CD4-positive, alpha-beta T cell (primary cell): ENCODE data around the gene MRPL20. TPM values are rescaled to one million over a fixed set of nuclear protein-coding genes. Genes with fewer than 3 reads are reported as not detected.
"Not testable (repeated sequence)": the region's sequence is repeated elsewhere in the genome, so short reads cannot be mapped to it uniquely, and the experiment has no call there.

Experiments used
- ATAC-seq: fragments of 200-7000 bp; cut with Tn5 transposase; one replicate; pipeline ENCODE4 v1.10.0; 2022; ENCODE audit warnings: mild to moderate bottlenecking; ENCODE audit not compliant: poor library complexity
- CTCF ChIA-PET: fragments of 350-600 bp; sonication (Branson Sonifier 250); formaldehyde crosslinking; loops from one replicate; lab custom pipeline; 2021; ENCODE audit warnings: antibody characterized with exemption, inconsistent platforms; lab: Charles Lee
- POLR2A ChIA-PET: fragments of 350-600 bp; sonication (Branson Sonifier 250); formaldehyde crosslinking; loops from one replicate; lab custom pipeline; 2021; ENCODE audit warnings: antibody characterized with exemption, inconsistent platforms; lab: Charles Lee
- DNase-seq, 14 experiments: peaks; one replicate each; pipeline ENCODE4 v3.0.0-alpha.2; 2013 to 2020; ENCODE audit warnings: mixed read lengths in 2 of 14
- H3K27ac ChIP-seq, 2 donors: one replicate each; pipeline versions ENCODE4 v1.5.1 to v1.7.0; 2013; ENCODE audit warnings: low read length in 2 of 2, low read depth in 1 of 2, mild to moderate bottlenecking in 1 of 2
- H3K27me3 ChIP-seq, 2 experiments: 1 replicate in 1 of 2; 2 replicates in 1 of 2; pipeline versions ENCODE4 v1.6.1 to v1.7.0; 2013; ENCODE audit warnings: low read length in 2 of 2, control low read depth in 1 of 2, mild to moderate bottlenecking in 1 of 2, moderate library complexity in 1 of 2; ENCODE audit not compliant: insufficient read depth in 2 of 2, control insufficient read depth in 1 of 2
- H3K36me3 ChIP-seq: one replicate; pipeline ENCODE4 v1.6.1; 2013; ENCODE audit warnings: low read length, control low read depth; ENCODE audit not compliant: insufficient read depth
- H3K4me1 ChIP-seq: one replicate; pipeline ENCODE4 v1.6.1; 2013; ENCODE audit warnings: low read length, control low read depth; ENCODE audit not compliant: insufficient read depth
- H3K4me3 ChIP-seq: one replicate; pipeline ENCODE4 v1.5.1; 2013; ENCODE audit warnings: mild to moderate bottlenecking, low read length, moderate library complexity
- H3K9me3 ChIP-seq, 2 experiments: 1 replicate in 1 of 2; 2 replicates in 1 of 2; pipeline versions ENCODE4 v1.6.1 to v1.7.0; 2013; ENCODE audit warnings: low read length in 2 of 2, mild to moderate bottlenecking in 2 of 2, control low read depth in 1 of 2, moderate library complexity in 1 of 2; ENCODE audit not compliant: control insufficient read depth in 1 of 2, insufficient read depth in 1 of 2
- H3K27ac Mint-ChIP-seq: one replicate; pipeline ENCODE4 v1.8.0; 2020; ENCODE audit warnings: mixed read lengths
- H3K27me3 Mint-ChIP-seq: one replicate; pipeline ENCODE4 v1.8.0; 2021; ENCODE audit warnings: mixed read lengths
- H3K36me3 Mint-ChIP-seq: one replicate; pipeline ENCODE4 v1.8.0; 2021; ENCODE audit warnings: low read depth, mixed read lengths
- H3K4me1 Mint-ChIP-seq: one replicate; pipeline ENCODE4 v1.8.0; 2021; ENCODE audit warnings: low read depth, mixed read lengths
- H3K4me3 Mint-ChIP-seq: one replicate; pipeline ENCODE4 v1.8.0; 2020; ENCODE audit warnings: mild to moderate bottlenecking, mixed read lengths
- H3K9me3 Mint-ChIP-seq: one replicate; pipeline ENCODE4 v1.8.0; 2020; ENCODE audit warnings: mixed read lengths
- CTCF ChIP-seq: fragments of 200-600 bp; IDR thresholded peaks from one replicate; pipeline ENCODE4 v1.8.0; 2022; ENCODE audit warnings: antibody characterized with exemption, mild to moderate bottlenecking
- intact Hi-C, 2 experiments: fragments of 100-400 bp; cut with DNase I in 1 of 2; cut with micrococcal nuclease in 1 of 2; formaldehyde crosslinking; loops; one replicate each; pipeline versions ENCODE4 v1.15.1 to v1.9.0; 2023 to 2025; cut with DNase I, micrococcal nuclease
- total RNA-seq, 174 experiments: library from RNA in 2 of 174; stranded (reverse) in 2 of 174; gene quantifications; one replicate each; pipeline ENCODE4 v1.2.3 and lab custom pipeline; 2021 to 2026

MRPL20 gene
- total RNA-seq, 2 experiments from 2014 or later, result 99.9 to 103 TPM

- ATAC-seq, H3K9me3 ChIP-seq, H3K36me3 Mint-ChIP-seq, H3K4me3 Mint-ChIP-seq, H3K4me3 ChIP-seq, POLR2A ChIA-PET, H3K27ac Mint-ChIP-seq, DNase-seq, intact Hi-C loops, H3K36me3 ChIP-seq, H3K27ac ChIP-seq, H3K9me3 Mint-ChIP-seq, H3K4me1 ChIP-seq, CTCF ChIA-PET, H3K4me1 Mint-ChIP-seq: not testable (repeated sequence)
- peaks cover 11 to 13% of the 10 kb centered on the region in 2 experiments for H3K27me3 ChIP-seq
- H3K27me3 Mint-ChIP-seq, result peaks cover 17% of the 10 kb centered on the region
Observed at GRCh38 chr1:1417396-1417795, 10.3 kb upstream of the MRPL20 start.

GRCh38 chr1:1415751-1416150 lies 8.7 kb upstream of the MRPL20 start:
- ATAC-seq (no peak), DNase-seq (no peak)
- no peak overlapping the region for H3K27ac ChIP-seq
- no peak overlapping the region for H3K4me3 ChIP-seq
- H3K9me3 ChIP-seq, result peaks cover 0 to 6% of the 10 kb centered on the region in 2 experiments
- no peak overlapping the region for H3K4me3 Mint-ChIP-seq
- no peaks in the 10 kb centered on the region for H3K36me3 ChIP-seq
- H3K9me3 Mint-ChIP-seq, result no peaks in the 10 kb centered on the region
- ChIA-PET CTCF (no interaction called here), POLR2A (no interaction called here)
- peaks cover under 1% of the 10 kb centered on the region for H3K4me1 ChIP-seq
- peaks cover 13% of the 10 kb centered on the region for H3K27me3 Mint-ChIP-seq
- no peak overlapping the region for H3K27ac Mint-ChIP-seq
- no peaks in the 10 kb centered on the region for H3K4me1 Mint-ChIP-seq
- H3K36me3 Mint-ChIP-seq, result no peaks in the 10 kb centered on the region
- peaks cover 1 to 2% of the 10 kb centered on the region in 2 experiments for H3K27me3 ChIP-seq
- TF ChIP-seq CTCF, result no peak
- intact Hi-C loops, result no loop called here

- DNase-seq, POLR2A ChIA-PET, H3K4me3 Mint-ChIP-seq, H3K27ac Mint-ChIP-seq, H3K27ac ChIP-seq, H3K9me3 ChIP-seq, CTCF ChIA-PET, H3K4me3 ChIP-seq, H3K9me3 Mint-ChIP-seq, ATAC-seq, H3K36me3 ChIP-seq, H3K27me3 ChIP-seq, H3K36me3 Mint-ChIP-seq, H3K27me3 Mint-ChIP-seq: not testable (repeated sequence)
- H3K4me1 ChIP-seq, result peaks cover 19% of the 10 kb centered on the region
- peaks cover 15% of the 10 kb centered on the region for H3K4me1 Mint-ChIP-seq
- intact Hi-C loops, result loop anchor here in 1 of 2 experiments (1.0 kb wide), 1 partner anchor 24 kb away; no protein-coding TSS in a partner anchor
Observed at GRCh38 chr1:1412311-1412902, 5.3 kb upstream of the MRPL20 start.

DNA sequence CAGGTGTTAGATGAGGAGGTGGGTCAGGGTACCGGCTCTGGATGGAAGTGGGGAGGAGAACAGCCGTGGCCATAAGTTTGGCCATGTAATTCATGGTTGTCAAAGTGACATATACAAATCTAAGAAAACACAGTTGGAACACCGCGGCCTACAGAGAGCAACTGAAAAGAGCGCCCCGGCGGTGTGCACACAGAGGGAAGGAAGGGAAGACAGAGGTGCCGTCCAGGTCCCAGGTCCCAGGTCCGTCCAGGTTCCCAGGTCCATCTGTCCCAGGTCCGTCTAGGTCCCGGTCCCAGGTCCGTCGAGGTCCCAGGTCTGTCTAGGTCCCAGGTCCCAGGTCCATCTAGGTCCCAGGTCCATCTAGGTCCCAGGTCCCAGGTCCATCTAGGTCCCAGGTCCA lies 4.5 kb upstream of the MRPL20 start:
- ChIA-PET POLR2A (no interaction called here), CTCF (no interaction called here)
- no peak overlapping the region for H3K4me3 ChIP-seq
- Mint-ChIP-seq H3K4me3 (peak overlapping the region; percentile 54), H3K27me3 (no peaks in the 10 kb centered on the region), H3K9me3 (no peaks in the 10 kb centered on the region), H3K27ac (no peak overlapping the region), H3K4me1 (peaks cover 21% of the 10 kb centered on the region), H3K36me3 (peaks cover 6% of the 10 kb centered on the region)
- intact Hi-C loops, result loop anchor here in 1 of 2 experiments (1.0 kb wide), 1 partner anchor 25 kb away; no protein-coding TSS in a partner anchor
- H3K36me3 ChIP-seq, result no peaks in the 10 kb centered on the region
- no peak for ATAC-seq
- DNase-seq, result peak in 1 of 14 experiments; percentile 21
- H3K4me1 ChIP-seq, result peaks cover 21% of the 10 kb centered on the region
- H3K9me3 ChIP-seq, result peaks cover 0 to 4% of the 10 kb centered on the region in 2 experiments
- H3K27me3 ChIP-seq, result no peaks in the 10 kb centered on the region
- no peak for TF ChIP-seq CTCF
- no peak overlapping the region for H3K27ac ChIP-seq

- H3K27me3 Mint-ChIP-seq, CTCF ChIA-PET, intact Hi-C loops, H3K4me3 ChIP-seq, H3K9me3 ChIP-seq, ATAC-seq, H3K9me3 Mint-ChIP-seq, H3K27ac ChIP-seq, DNase-seq, H3K27ac Mint-ChIP-seq, H3K27me3 ChIP-seq: not testable (repeated sequence)
- Histone ChIP-seq H3K4me1 (peaks cover 35% of the 10 kb centered on the region), H3K36me3 (peaks cover 12% of the 10 kb centered on the region)
- POLR2A ChIA-PET, result interaction anchor here (5.3 kb wide), 1 partner anchor 35 kb away, joined by 39 read pairs; the partner anchor contains the start of gene AURKAIP1
- Mint-ChIP-seq H3K4me3 (peak overlapping the region; percentile 78), H3K36me3 (peaks cover 18% of the 10 kb centered on the region), H3K4me1 (peaks cover 26% of the 10 kb centered on the region)
Observed at GRCh38 chr1:1410238-1410637, 3.1 kb upstream of the MRPL20 start.
